ENCODE results near the gene DDC.
"Not testable (repeated sequence)": the region's sequence is repeated elsewhere in the genome, so short reads cannot be mapped to it uniquely, and the experiment has no call there.

DDC gene

DNA sequence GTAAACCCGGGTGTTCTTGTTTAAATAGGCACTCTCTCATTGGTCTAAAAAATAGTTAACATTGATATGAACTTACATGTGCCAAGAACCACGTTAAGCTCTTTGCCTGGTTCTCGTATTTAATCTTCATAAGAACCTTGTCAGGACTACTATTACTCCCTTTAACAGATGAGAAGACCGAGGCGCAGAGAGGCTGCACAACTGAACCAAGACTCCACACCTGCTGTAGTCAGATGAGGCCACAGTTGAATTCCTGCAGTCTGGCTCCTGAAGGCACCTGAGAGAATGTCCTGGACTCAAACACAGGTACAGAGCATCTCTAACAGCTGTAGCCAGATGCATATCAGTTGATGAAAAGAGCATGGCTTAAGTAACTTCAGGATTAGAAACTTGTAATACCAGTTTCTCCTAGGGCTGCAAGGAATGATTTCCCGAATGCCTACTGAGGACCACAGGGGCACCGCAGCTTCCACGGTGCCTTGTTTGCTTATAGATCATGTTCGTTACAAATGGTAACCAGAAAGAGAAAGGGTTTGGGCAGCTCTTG, 9.5 kb downstream of the DDC start:
- in situ Hi-C loops (cut with MboI; ENCODE audit: low sequenced_read_pairs): no loop called here

DNA sequence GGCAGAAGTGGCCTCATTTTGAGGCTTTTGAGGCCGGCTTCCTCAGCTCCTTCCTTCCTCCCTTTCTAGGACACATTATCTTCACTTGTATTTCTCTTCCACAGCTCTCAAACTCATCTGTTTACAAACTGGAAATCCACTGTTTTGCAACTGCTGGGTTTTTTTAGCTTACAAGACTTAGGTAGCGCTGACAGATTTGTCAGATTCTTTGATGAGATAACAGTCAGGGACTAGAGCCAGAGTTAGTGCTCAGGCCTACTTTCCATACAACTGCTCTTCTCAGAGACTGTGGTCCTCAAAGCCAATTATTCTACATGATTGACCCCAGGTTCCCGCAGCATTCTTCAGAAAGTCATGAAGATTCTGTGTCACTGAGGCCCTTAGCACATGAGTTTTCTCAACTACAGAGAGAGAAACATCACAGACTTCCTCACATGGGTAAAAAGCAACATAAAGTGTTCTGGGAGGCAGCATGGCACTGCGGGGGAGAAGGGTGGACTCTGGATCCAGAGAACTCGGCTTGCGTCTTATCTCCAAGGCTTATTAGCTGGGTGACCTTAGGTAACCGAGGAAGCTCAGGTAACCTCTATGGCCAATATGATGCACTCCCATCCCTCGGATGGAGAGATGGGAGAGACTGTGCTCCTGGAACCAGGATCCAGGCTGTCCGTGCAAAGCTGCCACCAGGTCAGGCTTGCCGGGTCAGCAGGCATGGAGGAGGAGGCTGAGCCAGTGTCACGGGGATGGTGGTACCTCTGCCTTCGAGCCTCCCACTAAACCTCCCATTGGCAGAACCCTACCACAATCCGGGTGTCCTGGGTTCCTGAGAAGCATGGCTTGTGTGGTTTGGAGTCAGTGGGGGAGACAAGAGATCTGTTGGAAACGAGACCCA, 10.5 kb downstream of the DDC start:
- in situ Hi-C loops (cut with MboI; ENCODE audit: low sequenced_read_pairs): no loop called here

DNA sequence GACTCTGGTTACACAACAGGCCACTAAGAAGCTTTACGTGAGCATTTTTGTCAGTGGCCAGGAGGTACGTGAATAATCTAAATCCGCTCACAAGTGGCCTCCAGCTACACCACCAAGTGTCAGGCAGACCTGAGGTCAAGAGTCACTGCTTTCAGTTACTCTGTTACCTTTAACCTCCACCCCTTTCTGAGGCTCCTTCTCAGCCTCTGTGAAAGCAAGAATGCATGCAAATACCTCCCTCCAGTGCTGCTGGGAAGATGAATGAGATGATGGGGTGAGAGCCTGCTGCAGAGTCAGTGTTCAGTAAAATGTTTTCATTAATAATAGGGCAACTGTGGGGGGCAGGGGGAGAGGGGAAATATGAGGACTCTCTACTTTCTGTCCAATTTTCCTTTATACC, 11.2 kb downstream of the DDC start:
- in situ Hi-C loops (cut with MboI; ENCODE audit: low sequenced_read_pairs): no loop called here

DNA sequence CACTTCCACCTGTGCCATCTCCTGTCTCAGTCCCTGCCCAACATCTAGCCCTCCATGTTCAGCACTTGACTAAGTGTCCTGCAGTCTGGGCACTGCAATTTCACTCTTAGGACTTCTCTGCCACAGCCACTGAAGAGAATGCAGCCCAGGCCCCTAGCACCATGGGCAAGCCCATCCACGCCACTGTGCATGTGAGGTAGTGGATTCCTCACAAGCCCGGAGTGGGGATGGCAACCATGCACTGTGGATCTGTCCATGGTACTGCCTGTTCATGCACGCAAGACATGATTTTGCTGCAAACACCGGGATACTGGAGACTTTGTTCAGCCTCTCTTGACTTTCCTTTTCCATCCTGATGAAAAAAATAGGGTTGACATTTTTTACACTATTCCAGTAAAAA, 12.3 kb downstream of the DDC start:
- in situ Hi-C loops (cut with MboI; ENCODE audit: low sequenced_read_pairs): no loop called here

DNA sequence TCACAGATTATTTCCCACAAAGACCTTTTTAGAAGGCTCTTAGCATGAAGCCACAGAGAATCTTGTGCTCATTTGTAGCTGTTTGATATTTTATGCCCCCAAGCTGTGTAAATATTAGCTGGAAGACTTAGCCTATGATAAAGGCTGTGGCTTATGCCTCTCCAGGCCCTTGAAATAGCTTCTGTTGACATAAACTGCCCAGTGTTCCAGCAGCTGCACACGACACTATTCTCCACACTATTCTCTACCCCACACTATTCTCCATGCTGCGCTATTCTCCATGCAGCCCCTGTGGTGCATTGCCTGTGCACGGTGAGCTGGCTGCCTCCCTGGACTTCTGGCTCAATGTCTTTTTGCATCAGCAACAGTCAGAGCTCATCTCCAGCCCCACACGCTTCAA, 13.1 kb downstream of the DDC start:
- in situ Hi-C loops (cut with MboI; ENCODE audit: low sequenced_read_pairs): no loop called here

DNA sequence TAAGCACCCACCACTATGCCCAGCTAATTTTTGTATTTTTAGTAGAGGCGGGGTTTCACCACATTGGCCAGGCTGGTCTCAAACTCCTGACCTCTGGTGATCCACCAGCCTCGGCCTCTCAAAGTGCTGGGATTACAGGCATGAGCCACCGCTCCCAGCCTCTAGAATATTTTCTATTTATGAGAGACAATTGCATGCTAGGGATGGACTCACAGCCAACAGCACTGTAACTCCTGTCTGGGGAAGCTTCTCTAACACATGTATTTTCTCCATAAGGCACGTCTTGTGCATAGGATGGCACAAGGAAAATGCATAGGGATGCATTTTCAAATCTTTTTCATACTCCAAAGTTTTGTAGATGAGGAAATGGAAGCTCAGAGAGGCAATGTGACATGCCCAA, 19.6 kb downstream of the DDC start:
- in situ Hi-C loops (cut with MboI; ENCODE audit: low sequenced_read_pairs): not testable (repeated sequence)

DNA sequence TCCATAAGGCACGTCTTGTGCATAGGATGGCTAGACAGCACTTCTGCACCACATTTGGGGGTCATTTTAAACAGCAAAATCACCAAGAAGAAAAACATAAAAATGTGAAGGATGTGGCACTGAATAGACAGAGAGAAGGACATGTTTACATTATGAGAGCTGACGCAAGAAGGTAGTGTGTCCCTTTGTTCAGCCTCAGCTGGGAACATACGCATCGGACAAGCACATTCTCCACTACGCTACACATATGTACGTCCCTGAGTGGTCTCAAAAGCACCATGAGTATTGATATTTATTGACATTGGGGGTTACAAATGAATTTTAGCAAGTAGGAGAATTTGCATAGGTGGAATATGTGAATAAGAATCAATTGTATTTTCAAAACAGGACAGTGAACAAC, 20.2 kb downstream of the DDC start:
- in situ Hi-C loops (cut with MboI; ENCODE audit: low sequenced_read_pairs): no loop called here

DNA sequence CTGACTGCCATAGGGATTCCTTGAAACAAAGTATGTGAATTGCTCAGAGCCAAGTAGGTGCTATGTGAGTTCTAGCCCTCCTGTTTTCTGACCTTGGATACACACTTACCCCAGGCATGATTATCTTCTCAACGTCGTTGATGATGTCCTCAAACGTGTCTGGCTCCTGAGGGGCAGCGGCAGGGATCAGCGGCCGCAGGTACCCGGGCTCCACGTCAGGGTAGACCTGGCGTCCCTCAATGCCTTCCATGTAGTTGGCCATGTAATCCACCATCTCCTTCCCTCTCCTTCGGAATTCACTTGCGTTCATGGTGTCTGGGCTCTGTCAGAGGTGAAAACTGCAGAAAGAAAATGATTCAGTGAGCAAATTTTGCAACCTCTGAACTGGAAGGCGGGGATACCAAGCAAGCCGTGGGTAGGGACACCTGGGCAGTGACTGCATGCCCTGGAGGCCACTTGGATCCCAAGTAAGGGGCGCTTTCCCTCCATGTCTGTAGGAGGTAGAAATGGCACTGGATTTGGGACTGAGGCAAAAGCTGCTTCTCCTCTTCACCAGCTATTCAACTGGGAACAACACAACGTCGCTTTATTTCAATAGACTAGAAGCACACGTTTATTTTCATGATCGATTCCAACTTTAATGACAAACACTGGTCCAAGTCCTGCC, 21.3 kb downstream of the DDC start:
- in situ Hi-C loops (cut with MboI; ENCODE audit: low sequenced_read_pairs): no loop called here

DNA sequence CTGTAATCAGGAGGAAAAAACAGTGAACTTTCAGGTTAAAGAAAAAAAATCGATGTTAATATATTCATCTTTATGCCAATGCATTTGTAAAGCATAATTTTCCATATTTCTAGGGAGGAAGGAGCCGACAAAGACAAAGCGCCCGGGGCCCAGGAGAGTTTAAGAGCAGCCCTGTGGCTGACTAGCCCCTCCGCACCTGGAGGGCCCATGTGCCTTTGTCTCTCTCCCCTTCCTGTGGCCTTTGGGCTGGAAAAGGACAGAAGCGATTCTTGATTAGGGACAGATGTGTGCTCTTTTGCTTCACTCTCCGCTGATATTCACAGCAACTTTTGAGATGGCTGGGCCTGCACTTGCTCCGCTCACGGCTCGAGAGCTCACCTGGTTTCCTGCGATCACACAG, 23.1 kb downstream of the DDC start:
- in situ Hi-C loops (cut with MboI; ENCODE audit: low sequenced_read_pairs): no loop called here

DNA sequence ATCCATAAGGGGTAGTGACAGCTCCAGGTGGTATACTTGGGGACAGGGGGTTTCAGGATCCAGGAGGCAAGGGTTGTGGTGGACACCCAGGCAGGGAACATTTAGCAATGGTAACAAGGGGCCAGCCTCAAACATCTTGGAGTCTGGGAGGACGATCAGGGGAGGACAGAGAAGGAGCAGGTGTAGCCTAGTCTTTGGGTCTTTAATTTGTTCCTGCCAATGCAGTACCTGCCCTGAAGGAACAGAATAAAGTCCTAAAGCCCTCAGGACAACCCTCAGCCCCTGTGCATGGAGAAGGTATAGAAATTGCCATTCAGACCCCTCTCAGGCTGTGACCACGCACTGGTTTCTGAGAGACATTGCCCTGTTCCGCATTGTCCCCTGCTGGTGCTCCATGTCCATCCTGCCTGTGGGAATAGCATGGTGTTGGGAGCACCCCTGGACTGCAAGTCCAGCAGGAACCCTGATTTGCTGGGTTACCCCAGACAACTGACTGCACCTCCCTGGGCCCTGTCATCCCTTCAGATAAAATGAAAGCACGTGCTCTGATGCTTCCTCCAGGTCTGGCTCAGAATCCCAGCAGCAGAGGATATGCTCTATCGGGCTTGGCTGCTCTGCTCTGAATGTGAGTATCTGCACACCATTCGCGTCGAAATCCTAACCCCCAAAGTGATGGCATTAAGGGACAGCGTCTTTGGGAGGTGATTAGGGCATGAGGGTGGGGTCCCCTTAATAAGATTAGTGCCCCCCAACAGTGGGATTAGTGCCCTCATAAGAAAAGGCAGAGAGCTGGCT, 24.2 kb downstream of the DDC start:
- in situ Hi-C loops (cut with MboI; ENCODE audit: low sequenced_read_pairs): no loop called here

DNA sequence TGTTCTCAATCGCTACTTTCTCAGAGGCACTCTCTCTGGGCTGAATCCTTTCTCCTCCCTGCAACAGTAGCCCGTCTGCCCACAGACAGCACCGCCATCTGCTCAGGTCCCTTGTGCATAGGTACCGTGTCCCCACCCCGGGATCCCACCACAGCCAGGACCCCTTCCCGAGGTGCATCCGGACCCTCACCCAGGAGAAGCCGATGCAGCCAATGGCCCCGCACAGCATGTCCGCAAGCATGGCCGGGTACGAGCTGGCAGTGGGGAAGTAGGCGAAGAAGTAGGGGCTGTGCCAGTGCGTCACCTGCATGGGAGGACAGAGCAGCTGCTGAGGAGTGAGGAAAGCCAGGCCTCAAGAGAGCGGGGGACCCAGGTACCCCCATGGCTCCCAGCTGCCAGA, 25.5 kb downstream of the DDC start:
- in situ Hi-C loops (cut with MboI; ENCODE audit: low sequenced_read_pairs): no loop called here

DNA sequence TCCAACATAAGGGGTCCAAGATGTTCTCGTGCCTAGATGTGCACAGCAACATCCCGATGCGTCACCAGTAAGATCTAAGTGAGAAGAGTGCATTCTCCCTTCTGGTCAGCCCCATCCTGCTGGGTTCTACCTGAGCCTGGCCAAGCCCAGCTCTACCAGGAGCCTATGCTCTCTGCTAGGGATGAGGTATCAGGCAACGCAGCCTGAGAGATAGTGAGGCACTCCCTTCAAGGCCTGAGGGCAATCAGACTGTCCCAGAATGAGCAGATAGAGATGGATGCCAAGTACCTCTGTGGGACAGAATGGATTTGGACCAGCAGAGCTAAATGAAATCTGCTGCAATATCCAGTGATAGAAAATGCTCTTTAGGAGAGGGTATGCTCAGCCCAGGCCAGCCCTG, 26.7 kb downstream of the DDC start:
- in situ Hi-C loops (cut with MboI; ENCODE audit: low sequenced_read_pairs): no loop called here

DNA sequence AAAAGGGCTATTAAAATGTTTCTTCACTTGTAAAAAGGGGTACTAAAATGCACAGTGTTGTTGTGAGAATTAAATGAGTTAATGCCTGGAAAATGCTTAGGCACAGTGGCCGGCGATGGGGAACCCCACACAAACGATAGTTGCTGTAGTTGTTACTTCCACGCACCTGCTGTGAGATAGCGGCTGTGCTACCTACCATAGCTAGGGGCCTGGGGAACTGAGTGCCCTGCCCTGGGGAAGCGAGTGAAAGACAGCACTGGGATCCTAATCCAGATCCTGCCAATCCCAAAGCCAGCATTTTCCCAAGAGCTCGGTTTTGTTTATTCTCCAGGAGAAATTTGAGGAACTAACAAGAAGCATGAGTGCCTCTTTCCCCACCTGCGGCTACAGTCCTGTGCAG, 27.8 kb downstream of the DDC start:
- in situ Hi-C loops (cut with MboI; ENCODE audit: low sequenced_read_pairs): no loop called here

DNA sequence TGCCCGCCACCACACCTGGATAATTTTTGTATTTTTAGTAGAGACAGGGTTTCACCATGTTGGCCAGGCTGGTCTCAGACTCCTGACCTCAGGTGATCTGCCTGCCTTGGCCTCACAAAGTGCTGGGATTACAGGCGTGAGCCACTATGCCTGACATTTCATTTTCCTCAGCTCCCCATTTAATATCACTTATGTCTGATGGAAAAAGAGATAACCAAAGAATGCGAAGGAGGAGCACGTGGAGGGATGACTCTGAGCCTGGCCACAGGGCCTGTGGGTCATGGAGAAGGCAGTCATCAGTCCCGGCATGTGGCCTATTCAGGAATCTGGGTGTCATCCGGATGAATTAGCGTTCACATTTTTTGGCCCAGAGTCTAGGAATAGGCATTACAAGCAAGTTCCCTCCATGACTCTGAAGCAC, 29.9 kb downstream of the DDC start:
- in situ Hi-C loops (cut with MboI; ENCODE audit: low sequenced_read_pairs): not testable (repeated sequence)

DNA sequence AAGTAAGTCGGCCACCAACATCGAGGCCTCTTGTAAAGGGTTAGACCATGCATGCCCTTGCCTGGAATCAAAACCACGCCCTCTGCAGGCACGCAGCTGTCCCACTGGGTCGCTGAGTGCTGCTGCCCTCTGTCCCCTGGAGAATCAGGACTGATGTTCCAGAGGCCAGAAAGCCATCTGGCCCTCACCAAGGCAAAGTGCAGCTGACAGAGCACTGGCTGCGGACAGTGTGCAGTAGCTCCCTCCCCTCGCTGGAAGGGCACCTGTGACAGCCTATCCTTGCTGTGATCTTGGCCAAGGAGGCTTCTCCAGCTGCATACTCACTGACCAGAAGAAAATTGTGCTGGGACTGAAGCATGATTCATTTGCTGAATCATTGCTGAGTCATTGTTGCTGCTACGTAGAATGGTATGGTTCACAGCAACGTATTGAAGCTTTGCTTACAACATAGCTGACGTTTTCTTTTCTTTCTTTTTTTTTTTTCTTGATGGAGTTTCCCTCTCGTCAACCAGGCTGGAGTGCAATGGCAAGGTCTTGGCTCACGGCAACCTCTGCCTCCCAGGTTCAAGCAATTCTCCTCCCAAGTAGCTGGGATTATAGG, 30.4 kb downstream of the DDC start:
- in situ Hi-C loops (cut with MboI; ENCODE audit: low sequenced_read_pairs): no loop called here

DNA sequence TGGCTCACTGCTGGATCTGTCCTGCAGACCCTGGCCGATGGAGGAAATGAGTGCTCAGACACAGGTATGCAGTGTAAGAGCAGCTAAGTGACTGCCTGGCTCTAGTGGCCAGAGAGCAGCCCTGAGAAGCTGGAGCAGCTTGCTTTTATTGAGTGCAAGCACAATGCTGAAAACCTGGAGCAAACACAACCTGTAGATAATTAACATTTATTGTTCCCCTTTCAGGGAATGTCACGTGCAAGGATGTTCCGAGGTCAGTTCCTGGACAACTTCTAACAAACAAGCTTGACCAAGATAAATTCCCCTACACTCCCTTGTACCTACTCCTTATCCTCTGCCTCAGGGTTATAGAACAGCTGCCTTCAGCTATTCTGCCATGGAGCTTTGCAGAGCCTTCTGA, 31.3 kb downstream of the DDC start:
- in situ Hi-C loops (cut with MboI; ENCODE audit: low sequenced_read_pairs): no loop called here

DNA sequence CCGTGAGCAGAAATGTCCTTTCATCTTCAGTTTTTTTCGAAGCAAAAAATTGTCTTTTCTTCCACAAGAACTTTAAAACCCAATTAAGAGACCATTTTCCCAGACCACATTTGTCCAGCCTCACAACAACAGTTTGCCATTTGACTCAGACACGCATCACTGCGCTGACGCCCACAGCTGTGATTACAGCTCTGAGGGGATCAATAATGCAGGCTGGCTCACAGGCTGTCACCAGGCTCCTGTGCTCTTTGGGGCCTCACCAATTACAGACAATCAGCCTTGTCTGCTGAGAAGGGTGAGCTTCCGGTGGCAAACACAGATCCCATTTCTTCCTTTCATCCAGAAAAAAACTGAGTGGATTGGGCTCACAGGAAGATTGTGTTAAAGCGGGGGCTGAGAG, 33.3 kb downstream of the DDC start:
- in situ Hi-C loops (cut with MboI; ENCODE audit: low sequenced_read_pairs): no loop called here

DNA sequence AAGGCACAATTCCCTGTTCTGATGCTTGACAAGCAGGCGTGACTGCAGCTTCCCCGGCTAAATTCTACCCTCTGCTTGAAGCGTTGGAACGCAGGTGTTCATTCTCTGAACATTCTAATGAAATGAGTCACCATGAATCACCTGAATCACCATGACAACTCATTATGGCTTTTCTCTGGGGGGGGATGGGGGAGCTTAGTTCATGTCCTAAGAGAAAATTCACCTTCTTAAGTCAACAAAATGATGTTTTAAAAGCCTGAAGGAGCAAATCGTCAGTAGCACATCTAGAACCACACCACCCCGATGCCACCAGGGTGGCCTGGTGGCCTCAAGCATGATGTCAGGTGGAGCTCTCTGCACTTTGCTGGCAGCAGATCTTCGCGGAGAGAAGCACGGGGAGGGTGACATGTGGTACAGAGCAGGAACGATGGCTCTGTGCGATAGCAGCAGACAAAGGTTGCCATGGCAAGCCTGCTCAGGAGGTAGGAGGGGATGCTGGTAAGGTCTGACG, 33.7 kb downstream of the DDC start:
- in situ Hi-C loops (cut with MboI; ENCODE audit: low sequenced_read_pairs): no loop called here

DNA sequence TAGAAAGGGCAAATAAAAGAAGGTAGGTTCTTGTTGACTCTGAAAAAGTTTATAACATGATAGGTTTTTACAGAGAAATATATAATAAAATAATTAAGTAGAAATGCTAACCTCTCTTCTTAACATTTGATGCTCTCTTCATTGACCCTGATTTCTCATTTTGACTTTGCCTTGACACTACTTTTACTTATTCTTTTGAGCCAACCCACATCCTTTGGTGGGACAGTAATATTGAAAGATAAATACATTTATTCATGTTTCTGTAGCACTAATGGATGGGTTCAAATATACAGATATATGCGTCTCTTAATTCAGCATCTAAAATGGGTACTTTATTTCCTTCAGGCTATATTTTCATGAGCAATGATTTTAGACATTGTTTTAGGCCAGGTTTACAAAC, 34.4 kb downstream of the DDC start:
- in situ Hi-C loops (cut with MboI; ENCODE audit: low sequenced_read_pairs): no loop called here

DNA sequence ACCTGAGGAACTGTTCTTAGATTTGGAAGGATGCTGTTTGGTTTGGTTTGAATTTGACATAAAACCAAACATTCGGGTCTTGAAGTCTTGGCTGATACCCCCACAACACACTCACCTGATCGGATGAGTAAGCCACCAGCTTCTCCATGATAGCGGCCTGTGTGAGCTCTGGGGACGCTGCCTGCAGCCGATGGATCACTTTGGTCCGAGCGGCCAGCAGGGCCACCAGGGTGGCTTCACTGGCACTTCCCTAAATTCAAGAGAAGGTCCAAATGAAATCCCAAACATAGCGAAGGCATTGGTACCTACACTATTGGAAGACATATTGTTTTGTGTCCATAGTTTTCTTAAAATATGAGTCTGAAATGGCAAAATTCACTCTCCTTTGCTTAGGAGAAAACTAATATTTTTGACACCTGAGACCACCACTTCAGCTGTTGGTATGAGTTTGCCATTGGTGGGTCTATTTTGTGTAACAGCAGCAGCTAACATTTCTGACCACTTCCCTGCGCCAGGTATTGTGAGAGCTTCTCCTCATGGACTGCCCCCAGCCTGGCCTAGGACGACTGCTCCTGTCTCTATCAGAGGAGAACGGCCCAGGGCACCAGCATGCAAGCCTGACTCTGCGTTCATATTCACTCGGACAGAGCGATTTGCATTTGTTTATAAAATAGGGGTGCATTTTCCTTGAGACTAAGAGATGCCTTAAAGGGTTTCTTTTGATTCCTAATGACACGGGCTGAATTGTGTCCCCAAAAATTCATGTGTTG, 35.9 kb downstream of the DDC start:
- in situ Hi-C loops (cut with MboI; ENCODE audit: low sequenced_read_pairs): no loop called here
